ENCODE data around the gene TSPAN9.

DNA sequence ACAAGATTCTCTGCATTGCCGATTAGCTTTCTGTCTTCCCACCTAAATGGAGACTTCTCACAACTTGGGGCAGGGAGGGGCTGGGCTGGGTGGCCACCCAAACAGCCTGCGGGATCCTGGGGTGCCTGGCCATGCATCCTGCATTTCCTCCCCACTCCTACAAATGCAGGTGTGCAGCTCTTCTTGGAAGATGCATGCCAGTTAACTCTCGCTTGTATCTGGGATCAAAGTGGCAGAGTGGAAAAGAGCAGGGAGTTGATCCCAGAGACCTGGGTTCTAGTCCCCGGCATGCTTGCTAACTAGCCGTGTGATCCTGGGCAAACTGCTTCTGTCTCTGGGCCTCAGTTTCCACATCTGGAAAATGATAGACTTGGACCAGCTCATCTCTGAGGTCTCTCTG, 136.6 kb downstream of the TSPAN9 start:
- TF ChIP-seq POLR2A (IDR thresholded peaks at IDR 0.05) (no peak), POLR2AphosphoS5 (IDR thresholded peaks at IDR 0.05) (no peak)
- TF ChIP-seq, protein P1, sequence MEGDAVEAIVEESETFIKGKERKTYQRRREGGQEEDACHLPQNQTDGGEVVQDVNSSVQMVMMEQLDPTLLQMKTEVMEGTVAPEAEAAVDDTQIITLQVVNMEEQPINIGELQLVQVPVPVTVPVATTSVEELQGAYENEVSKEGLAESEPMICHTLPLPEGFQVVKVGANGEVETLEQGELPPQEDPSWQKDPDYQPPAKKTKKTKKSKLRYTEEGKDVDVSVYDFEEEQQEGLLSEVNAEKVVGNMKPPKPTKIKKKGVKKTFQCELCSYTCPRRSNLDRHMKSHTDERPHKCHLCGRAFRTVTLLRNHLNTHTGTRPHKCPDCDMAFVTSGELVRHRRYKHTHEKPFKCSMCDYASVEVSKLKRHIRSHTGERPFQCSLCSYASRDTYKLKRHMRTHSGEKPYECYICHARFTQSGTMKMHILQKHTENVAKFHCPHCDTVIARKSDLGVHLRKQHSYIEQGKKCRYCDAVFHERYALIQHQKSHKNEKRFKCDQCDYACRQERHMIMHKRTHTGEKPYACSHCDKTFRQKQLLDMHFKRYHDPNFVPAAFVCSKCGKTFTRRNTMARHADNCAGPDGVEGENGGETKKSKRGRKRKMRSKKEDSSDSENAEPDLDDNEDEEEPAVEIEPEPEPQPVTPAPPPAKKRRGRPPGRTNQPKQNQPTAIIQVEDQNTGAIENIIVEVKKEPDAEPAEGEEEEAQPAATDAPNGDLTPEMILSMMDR (IDR thresholded peaks at IDR 0.05), result no peak
